A673 (cell line): Measurements from ENCODE around the gene FAM81A. TPM values are rescaled to one million over a fixed set of nuclear protein-coding genes. Genes with fewer than 3 reads are reported as not detected.

Source experiments
- BruUV-seq: library from RNA; stranded (reverse); fragments of 400-500 nt; replicated peaks from 2 replicates; lab custom pipeline; 2021; lab: Mats Ljungman, UMichigan
- CTCF ChIA-PET: fragments of 300-600 bp; sonication (Branson Sonifier 250); formaldehyde crosslinking; loops from one replicate; lab custom pipeline; 2022; ENCODE audit warnings: antibody characterized with exemption; lab: Charles Lee
- POLR2A ChIA-PET: fragments of 300-600 bp; sonication (Branson Sonifier 250); formaldehyde crosslinking; loops from one replicate; lab custom pipeline; 2022; ENCODE audit warnings: antibody characterized with exemption; ENCODE audit not compliant: low non-redundant PET; lab: Charles Lee
- DNase-seq: peaks from one replicate; pipeline ENCODE4 v3.0.0-alpha.2; 2015; ENCODE audit warnings: low spot score
- H3K27ac ChIP-seq: fragments of 200-600 bp; sonication (generic); 2 replicates; pipeline ENCODE4 v1.5.1; 2016; ENCODE audit warnings: mixed run types, low read depth, mild to moderate bottlenecking, mixed read lengths, antibody characterized with exemption, low read length; ENCODE audit not compliant: poor library complexity, severe bottlenecking
- H3K27me3 ChIP-seq: fragments of 200-600 bp; sonication (generic); replicated peaks from 2 replicates; pipeline ENCODE4 v1.6.1; 2017; ENCODE audit warnings: mixed run types, low read depth, mild to moderate bottlenecking, mixed read lengths, antibody characterized with exemption, low read length; ENCODE audit not compliant: insufficient read depth, poor library complexity
- H3K36me3 ChIP-seq: fragments of 200-600 bp; sonication (generic); 2 replicates; pipeline ENCODE4 v1.6.1; 2016; ENCODE audit warnings: mixed run types, mild to moderate bottlenecking, mixed read lengths, antibody characterized with exemption, low read length; ENCODE audit not compliant: insufficient read depth, poor library complexity, severe bottlenecking
- H3K4me1 ChIP-seq: fragments of 200-600 bp; sonication (generic); 2 replicates; pipeline ENCODE4 v1.6.1; 2017; ENCODE audit warnings: mixed run types, mild to moderate bottlenecking, mixed read lengths, antibody characterized with exemption, low read length; ENCODE audit not compliant: insufficient read depth, poor library complexity, severe bottlenecking
- H3K4me3 ChIP-seq: fragments of 200-600 bp; sonication (generic); 2 replicates; pipeline ENCODE4 v1.5.1; 2016; ENCODE audit warnings: low read depth, mixed run types, mild to moderate bottlenecking, mixed read lengths, low read length; ENCODE audit not compliant: poor library complexity, severe bottlenecking
- H3K9me3 ChIP-seq: fragments of 200-600 bp; sonication (generic); 2 replicates; pipeline ENCODE4 v1.6.1; 2016; ENCODE audit warnings: mixed run types, low read depth, mild to moderate bottlenecking, mixed read lengths, antibody characterized with exemption, low read length; ENCODE audit not compliant: poor library complexity, severe bottlenecking
- CTCF ChIP-seq: fragments of 300-800, 200-600 bp; sonication (generic); conservative IDR thresholded peaks from 2 replicates; pipeline ENCODE4 v1.5.1; 2017; ENCODE audit warnings: low read depth, mild to moderate bottlenecking, antibody characterized with exemption, low read length, moderate library complexity, mixed read lengths
- EZH2 ChIP-seq: fragments of 200-600 bp; sonication (generic); IDR thresholded peaks from 2 replicates; pipeline ENCODE4 v1.6.1; 2017; ENCODE audit warnings: borderline replicate concordance, low read depth, mild to moderate bottlenecking, mixed read lengths, antibody characterized with exemption, low read length; ENCODE audit not compliant: poor library complexity, severe bottlenecking
- intact Hi-C: fragments of 100-400 bp; cut with micrococcal nuclease; formaldehyde crosslinking; loops from one replicate; pipeline ENCODE4 v1.10.0; 2022; ENCODE audit not compliant: unreplicated experiment
- total RNA-seq: library from RNA; stranded (reverse); gene quantifications from 2 replicates; pipeline ENCODE4 v1.2.3, GENCODE V29; 2021

The FAM81A gene
- total RNA-seq, 1 experiment from 2014 or later: not detected

- TF ChIP-seq EZH2 (no peak), CTCF (no peak)
- no TSS peak for BruUV-seq
- Histone ChIP-seq H3K4me3 (no peak overlapping the region), H3K27ac (no peak overlapping the region), H3K36me3 (no peaks in the 10 kb centered on the region), H3K27me3 (no peaks in the 10 kb centered on the region), H3K4me1 (no peaks in the 10 kb centered on the region), H3K9me3 (no peaks in the 10 kb centered on the region)
- intact Hi-C loops: no loop called here
- POLR2A ChIA-PET: no interaction called here
- CTCF ChIA-PET: no interaction called here
- no peak for DNase-seq
Measured at GRCh38 chr15:59407946-59408345, 30.0 kb upstream of the FAM81A start.

- POLR2A ChIA-PET: no interaction called here
- Histone ChIP-seq H3K36me3 (no peaks in the 10 kb centered on the region), H3K9me3 (no peaks in the 10 kb centered on the region), H3K27ac (no peak overlapping the region), H3K4me1 (no peaks in the 10 kb centered on the region), H3K4me3 (no peak overlapping the region), H3K27me3 (no peaks in the 10 kb centered on the region)
- no peak for DNase-seq
- CTCF ChIA-PET: no interaction called here
- BruUV-seq: no TSS peak
- intact Hi-C loops: no loop called here
- TF ChIP-seq CTCF: no peak
- no peak for TF ChIP-seq EZH2
Measured at GRCh38 chr15:59410391-59410896, 27.5 kb upstream of the FAM81A start.

- Histone ChIP-seq H3K27ac (no peak overlapping the region), H3K9me3 (no peaks in the 10 kb centered on the region), H3K4me1 (no peaks in the 10 kb centered on the region), H3K27me3 (no peaks in the 10 kb centered on the region), H3K4me3 (no peak overlapping the region), H3K36me3 (no peaks in the 10 kb centered on the region)
- intact Hi-C loops: no loop called here
- CTCF ChIA-PET: no interaction called here
- POLR2A ChIA-PET: no interaction called here
- no TSS peak for BruUV-seq
- DNase-seq: no peak
- no peak for TF ChIP-seq CTCF
- TF ChIP-seq EZH2: no peak
Measured at GRCh38 chr15:59413577-59413976, 24.4 kb upstream of the FAM81A start.
